ENCODE measurements around the gene ENTPD8.

DNA sequence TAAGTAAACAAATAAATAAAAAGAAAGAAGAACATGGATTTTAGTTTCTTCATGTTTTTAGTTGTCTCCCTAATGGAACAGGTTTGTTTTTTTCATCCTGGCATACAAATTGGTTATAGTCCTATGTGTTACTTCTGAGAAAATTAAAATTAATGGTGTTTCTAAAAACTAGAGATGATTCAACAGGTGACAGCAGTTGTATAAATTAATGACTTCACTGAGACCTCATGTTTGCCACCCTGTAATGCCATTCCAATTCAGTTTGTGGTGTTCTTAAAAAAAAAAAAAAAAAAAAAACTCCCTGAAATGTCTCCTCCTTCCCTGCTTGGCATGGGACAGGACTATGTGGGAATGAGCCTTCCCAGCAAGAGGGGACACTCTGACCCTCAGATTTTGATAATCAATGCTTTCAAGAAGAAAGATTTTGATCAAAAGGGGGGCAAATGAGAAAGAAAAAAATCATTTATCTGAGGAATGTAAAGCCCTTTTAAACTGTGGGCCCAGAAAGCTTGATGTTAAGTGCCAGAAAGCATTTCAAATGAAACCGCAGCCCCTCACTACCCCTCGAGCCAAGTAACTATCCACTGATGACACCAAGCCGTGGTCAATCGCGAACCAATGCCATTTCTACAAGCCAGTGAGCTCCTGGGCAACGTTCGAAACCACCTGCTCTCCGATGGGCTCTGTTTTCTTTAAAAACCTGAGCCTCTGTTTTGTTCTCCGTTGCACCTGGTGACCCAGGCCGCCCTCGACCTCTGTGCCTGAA, 19.1 kb downstream of the ENTPD8 start:
- TF ChIP-seq, protein P1, sequence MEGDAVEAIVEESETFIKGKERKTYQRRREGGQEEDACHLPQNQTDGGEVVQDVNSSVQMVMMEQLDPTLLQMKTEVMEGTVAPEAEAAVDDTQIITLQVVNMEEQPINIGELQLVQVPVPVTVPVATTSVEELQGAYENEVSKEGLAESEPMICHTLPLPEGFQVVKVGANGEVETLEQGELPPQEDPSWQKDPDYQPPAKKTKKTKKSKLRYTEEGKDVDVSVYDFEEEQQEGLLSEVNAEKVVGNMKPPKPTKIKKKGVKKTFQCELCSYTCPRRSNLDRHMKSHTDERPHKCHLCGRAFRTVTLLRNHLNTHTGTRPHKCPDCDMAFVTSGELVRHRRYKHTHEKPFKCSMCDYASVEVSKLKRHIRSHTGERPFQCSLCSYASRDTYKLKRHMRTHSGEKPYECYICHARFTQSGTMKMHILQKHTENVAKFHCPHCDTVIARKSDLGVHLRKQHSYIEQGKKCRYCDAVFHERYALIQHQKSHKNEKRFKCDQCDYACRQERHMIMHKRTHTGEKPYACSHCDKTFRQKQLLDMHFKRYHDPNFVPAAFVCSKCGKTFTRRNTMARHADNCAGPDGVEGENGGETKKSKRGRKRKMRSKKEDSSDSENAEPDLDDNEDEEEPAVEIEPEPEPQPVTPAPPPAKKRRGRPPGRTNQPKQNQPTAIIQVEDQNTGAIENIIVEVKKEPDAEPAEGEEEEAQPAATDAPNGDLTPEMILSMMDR (IDR thresholded peaks at IDR 0.05) = no peak
- no peak for TF ChIP-seq POLR2A (IDR thresholded peaks at IDR 0.05)

Data from esophagus squamous epithelium (tissue), 4 donors.